HG03108 (cell line): ENCODE data around the gene PHF10.
A peak's percentile ranks its signal among the peaks of the same experiment; 100 is the strongest.
"Not testable (repeated sequence)": the region's sequence is repeated elsewhere in the genome, so short reads cannot be mapped to it uniquely, and the experiment has no call there.

Experiments used
- ATAC-seq: cut with Tn5 transposase; IDR thresholded peaks from one replicate; pipeline ENCODE4 v1.9.1; 2021; ENCODE audit warnings: moderate library complexity; ENCODE audit not compliant: unreplicated experiment

PHF10 gene

GRCh38 chr6:169724494-169725124 is at the start of gene PHF10:
PHF10 (minus strand) TSS chr6:169724500; CDS start chr6:169723931, 569 bp downstream.
- ATAC-seq: peak; percentile 34

GRCh38 chr6:169766921-169767736 is 42.8 kb upstream of the PHF10 start:
- ATAC-seq: no peak

GRCh38 chr6:169766232-169766631 is 41.9 kb upstream of the PHF10 start:
- ATAC-seq: no peak

GRCh38 chr6:169765789-169766188 is 41.5 kb upstream of the PHF10 start:
- not testable (repeated sequence) for ATAC-seq

GRCh38 chr6:169763881-169764280 is 39.6 kb upstream of the PHF10 start:
- no peak for ATAC-seq

- ATAC-seq: no peak
These were observed 39.0 kb upstream of the PHF10 start for GRCh38 chr6:169763308-169763707.

- ATAC-seq: no peak
These were observed 30.9 kb upstream of the PHF10 start for GRCh38 chr6:169755162-169755561.

- peak; percentile 1 for ATAC-seq
These were observed 27.8 kb upstream of the PHF10 start for GRCh38 chr6:169752074-169752623.

- ATAC-seq: peak; percentile 93
These were observed 27.2 kb upstream of the PHF10 start, which contains the start of the genes DYNLT2 and ERMARD for GRCh38 chr6:169751242-169752073. DYNLT2 (minus strand) TSS chr6:169751572; CDS start chr6:169751458, 114 bp downstream. ERMARD (plus strand) TSS chr6:169751622; CDS start chr6:169751658, 36 bp downstream.

- no peak for ATAC-seq
These were observed 22.3 kb upstream of the PHF10 start for GRCh38 chr6:169746556-169746955.

GRCh38 chr6:169745405-169745804 is 21.1 kb upstream of the PHF10 start:
- no peak for ATAC-seq

- no peak for ATAC-seq
These were observed 17.0 kb upstream of the PHF10 start for GRCh38 chr6:169741344-169741743.

- no peak for ATAC-seq
These were observed 14.8 kb upstream of the PHF10 start for GRCh38 chr6:169738976-169739529.

GRCh38 chr6:169738204-169738975 is 14.1 kb upstream of the PHF10 start:
- no peak for ATAC-seq

- ATAC-seq: no peak
These were observed 5.7 kb upstream of the PHF10 start for GRCh38 chr6:169729961-169730360.

GRCh38 chr6:169726963-169727362 is 2.7 kb upstream of the PHF10 start:
- no peak for ATAC-seq

GRCh38 chr6:169726049-169726400 is 1.7 kb upstream of the PHF10 start:
- no peak for ATAC-seq

- peak; percentile 12 for ATAC-seq
These were observed 1.1 kb upstream of the PHF10 start for GRCh38 chr6:169725125-169726048.

- peak; percentile 34 for ATAC-seq
These were observed 258 bp downstream of the PHF10 start for GRCh38 chr6:169723991-169724493.
